Endometrial microvascular endothelial cells (primary cell): ENCODE measurements around the gene CELA3A. TPM values are rescaled to one million over a fixed set of nuclear protein-coding genes. Genes with fewer than 3 reads are reported as not detected.

Experiments
- in situ Hi-C: cut with HindIII; loops from 2 replicates; pipeline ENCODE4 v1.10.0; 2017; ENCODE audit warnings: low sequenced_read_pairs, low pct_unique_long_range_greater_than_20kb; ENCODE audit errors: inconsistent ontology term
- total RNA-seq: library from RNA; depleted of rRNA; stranded (reverse); fragments of >200 nt; gene quantifications from one replicate; pipeline ENCODE4 v1.2.3, GENCODE V29; 2015; ENCODE audit errors: inconsistent ontology term

Gene CELA3A
- total RNA-seq, 1 donor from 2014 or later: not detected

- in situ Hi-C loops: no loop called here
Measured at GRCh38 chr1:22040286-22040623, 38.8 kb downstream of the CELA3A start.

- in situ Hi-C loops: no loop called here
Measured at GRCh38 chr1:22041505-22041904, 40.0 kb downstream of the CELA3A start.

GRCh38 chr1:22043198-22043769 lies 41.8 kb downstream of the CELA3A start:
- in situ Hi-C loops: no loop called here

GRCh38 chr1:22044690-22045420 lies 43.4 kb downstream of the CELA3A start:
- in situ Hi-C loops: no loop called here

GRCh38 chr1:22045604-22046228 lies 44.3 kb downstream of the CELA3A start:
- in situ Hi-C loops: no loop called here

GRCh38 chr1:22048351-22049192 lies 47.1 kb downstream of the CELA3A start:
- in situ Hi-C loops: no loop called here

GRCh38 chr1:22050330-22050729 lies 48.9 kb downstream of the CELA3A start:
- in situ Hi-C loops: loop anchor here (10.0 kb wide), 1 partner anchor 54 kb away; no protein-coding TSS in a partner anchor

GRCh38 chr1:22051607-22052114 lies 50.2 kb downstream of the CELA3A start:
- in situ Hi-C loops: loop anchor here (10.0 kb wide), 1 partner anchor 53 kb away; no protein-coding TSS in a partner anchor

- in situ Hi-C loops: loop anchor here (10.0 kb wide), 1 partner anchor 52 kb away; no protein-coding TSS in a partner anchor
Measured at GRCh38 chr1:22052115-22053016, 50.9 kb downstream of the CELA3A start, which contains the start of gene CDC42. Gene CDC42 (plus strand): TSS chr1:22052709. CDS start chr1:22078479, 25,770 bp downstream.

- in situ Hi-C loops: loop anchor here (10.0 kb wide), 1 partner anchor 52 kb away; no protein-coding TSS in a partner anchor
Measured at GRCh38 chr1:22053017-22053860, 51.8 kb downstream of the CELA3A start.

GRCh38 chr1:22053861-22054770 lies 52.7 kb downstream of the CELA3A start:
- in situ Hi-C loops: loop anchor here (10.0 kb wide), 1 partner anchor 51 kb away; no protein-coding TSS in a partner anchor

GRCh38 chr1:22055463-22055862 lies 54.0 kb downstream of the CELA3A start:
- in situ Hi-C loops: loop anchor here (10.0 kb wide), 1 partner anchor 49 kb away; no protein-coding TSS in a partner anchor

GRCh38 chr1:22056043-22056442 lies 54.6 kb downstream of the CELA3A start:
- in situ Hi-C loops: loop anchor here (10.0 kb wide), 1 partner anchor 49 kb away; no protein-coding TSS in a partner anchor

GRCh38 chr1:22056936-22057335 lies 55.5 kb downstream of the CELA3A start:
- in situ Hi-C loops: loop anchor here (10.0 kb wide), 1 partner anchor 48 kb away; no protein-coding TSS in a partner anchor

GRCh38 chr1:22057861-22058260 lies 56.4 kb downstream of the CELA3A start:
- in situ Hi-C loops: loop anchor here (10.0 kb wide), 1 partner anchor 47 kb away; no protein-coding TSS in a partner anchor
